Ovary (tissue), 9 donors: ENCODE measurements around the gene CDH3. TPM values are rescaled to one million over a fixed set of nuclear protein-coding genes. Genes with fewer than 3 reads are reported as not detected.

ENCODE experiments used
- DNase-seq, 5 donors: peaks; one replicate each; pipeline ENCODE4 v3.0.0-alpha.2; 2019 to 2020
- H3K27ac ChIP-seq, 2 donors: fragments of 200-600 bp; one replicate each; pipeline versions ENCODE4 v1.5.1 to v1.8.0; 2019 to 2022
- H3K27me3 ChIP-seq: fragments of 200-600 bp; one replicate; pipeline ENCODE4 v1.8.0; 2022
- H3K36me3 ChIP-seq: fragments of 200-600 bp; sonication (generic); one replicate; pipeline ENCODE4 v1.5.1; 2019
- H3K4me1 ChIP-seq: one replicate; pipeline ENCODE4 v1.8.1; 2013; ENCODE audit warnings: mild to moderate bottlenecking, moderate library complexity; ENCODE audit not compliant: insufficient read depth
- H3K4me3 ChIP-seq: fragments of 200-600 bp; sonication (generic); one replicate; pipeline ENCODE4 v1.5.1; 2017
- H3K9me3 ChIP-seq, 2 donors: fragments of 200-600 bp in 1 of 2; sonication (generic) in 1 of 2; one replicate each; pipeline versions ENCODE4 v1.5.1 to v1.8.1; 2013 to 2019; ENCODE audit warnings: mild to moderate bottlenecking in 1 of 2, moderate library complexity in 1 of 2
- EP300 ChIP-seq: sonication (generic); formaldehyde crosslinking; IDR thresholded peaks from one replicate; pipeline ENCODE4 v1.6.1; 2017; ENCODE audit warnings: antibody characterized with exemption
- POLR2A ChIP-seq: fragments of 450-650 bp; IDR thresholded peaks from one replicate; pipeline ENCODE4 v1.6.1; 2017; ENCODE audit warnings: antibody characterized with exemption, mild to moderate bottlenecking, moderate library complexity
- WGBS, 3 donors: extraction: QIAGEN DNeasy Blood & Tissue Kit in 1 of 3; methylation state at CpG; one replicate each; pipeline versions ENCODE4 v1.1.5 to v1.1.7; 2013 to 2017; 5-methylcytosine and 5-hydroxymethylcytosine counted together
- intact Hi-C, 4 donors: fragments of 100-400 bp; cut with DNase I; formaldehyde crosslinking; loops; one replicate each; pipeline versions ENCODE4 v1.11.0 to v1.15.1; 2022 to 2023
- polyA plus RNA-seq, 2 donors: library from polyadenylated mRNA; stranded (reverse); fragments of 200-250 nt in 1 of 2; fragments of 350-450 nt in 1 of 2; fragmentation: Illumina TruSeq in 1 of 2; extraction: RNeasy Lipid Tissue Mini Kit (QIAGEN cat#74804) in 1 of 2; gene quantifications; one replicate each; pipeline ENCODE4 v1.2.3, GENCODE V29; 2013 to 2014
- total RNA-seq, 7 donors: library from RNA; depleted of rRNA in 2 of 7; stranded (reverse); fragments of >200 nt in 2 of 7; fragmentation: NEBNext Ultra II Directional in 3 of 7; extraction: Animal tissue kit (Norgen Biotek cat#: 25700) in 3 of 7; gene quantifications; one replicate each; pipeline versions ENCODE4 v1.1.0 to v1.2.4, GENCODE V29; 2016 to 2023
- TF ChIP-seq, protein P1 (sequence below), 3 donors: fragments of 450-650 bp in 2 of 3; fragments of 200-600 bp in 1 of 3; IDR thresholded peaks; one replicate each; pipeline versions ENCODE4 v1.5.1 to v1.8.0; 2016 to 2022; ENCODE audit warnings: antibody characterized with exemption in 3 of 3, mild to moderate bottlenecking in 1 of 3
- donor health status: DM: no; HTN: no; CAD: no; lungs with moderate emphysema.
- donor health status: DM: no; HTN: no; CAD: no.
- donor health status: Bipolar disorder and iron deficiency.
- donor health status: DM: yes; HTN: yes; CAD: no.
- donor health status: DM: no; HTN: no; CAD: no.
- donor health status: DM: yes; HTN: yes; CAD: no.

Gene CDH3
- total and polyA plus RNA-seq, 9 donors: 32.4 to 99.0 (median 58.9) TPM

DNA sequence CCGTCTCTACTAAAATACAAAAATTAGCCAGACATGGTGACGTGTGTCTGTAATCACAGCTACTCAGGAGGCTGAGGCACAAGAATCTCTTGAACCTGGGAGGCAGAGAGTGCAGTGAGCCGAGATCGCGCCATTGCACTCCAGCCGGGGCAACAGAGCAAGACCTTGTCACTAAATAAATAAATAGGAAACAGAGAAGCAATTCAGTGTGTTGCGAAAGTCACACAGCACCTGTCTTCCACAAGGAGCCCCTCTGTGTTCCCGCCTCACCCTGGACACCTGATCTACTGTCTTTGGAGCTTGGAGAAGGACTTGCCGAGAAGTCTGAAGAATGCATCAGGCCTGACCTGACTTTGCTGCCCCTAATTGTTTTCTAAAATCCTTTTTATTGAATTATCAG, 88.5 kb downstream of the CDH3 start:
- intact Hi-C loops: no loop called here

DNA sequence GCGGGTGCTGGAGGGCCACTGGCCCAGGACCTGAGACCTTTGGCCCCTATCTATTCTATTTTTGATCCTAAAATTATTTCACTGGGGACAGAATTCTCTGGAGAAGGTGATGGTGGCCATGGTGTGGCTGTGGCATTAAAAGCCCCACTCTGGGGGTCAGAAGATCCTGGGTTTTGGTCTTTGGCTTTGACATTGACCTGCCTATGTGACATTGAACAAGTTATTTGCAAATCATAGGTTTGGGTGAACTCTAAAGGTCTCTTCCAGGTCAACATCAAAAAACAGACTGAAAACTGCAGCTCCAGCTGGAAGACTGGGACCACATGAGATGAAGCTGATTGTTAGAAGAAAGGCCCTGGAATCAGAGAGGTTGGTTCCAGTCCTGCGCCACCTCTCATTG, 89.7 kb downstream of the CDH3 start:
- Histone ChIP-seq H3K4me3 (no peak overlapping the region), H3K4me1 (peaks cover 3% of the 10 kb centered on the region), H3K9me3 (no peaks in the 10 kb centered on the region), H3K36me3 (no peaks in the 10 kb centered on the region), H3K27ac (no peak overlapping the region), H3K27me3 (no peaks in the 10 kb centered on the region)
- intact Hi-C loops: no loop called here
- no peak for DNase-seq
- TF ChIP-seq EP300: no peak
- TF ChIP-seq, protein P1, sequence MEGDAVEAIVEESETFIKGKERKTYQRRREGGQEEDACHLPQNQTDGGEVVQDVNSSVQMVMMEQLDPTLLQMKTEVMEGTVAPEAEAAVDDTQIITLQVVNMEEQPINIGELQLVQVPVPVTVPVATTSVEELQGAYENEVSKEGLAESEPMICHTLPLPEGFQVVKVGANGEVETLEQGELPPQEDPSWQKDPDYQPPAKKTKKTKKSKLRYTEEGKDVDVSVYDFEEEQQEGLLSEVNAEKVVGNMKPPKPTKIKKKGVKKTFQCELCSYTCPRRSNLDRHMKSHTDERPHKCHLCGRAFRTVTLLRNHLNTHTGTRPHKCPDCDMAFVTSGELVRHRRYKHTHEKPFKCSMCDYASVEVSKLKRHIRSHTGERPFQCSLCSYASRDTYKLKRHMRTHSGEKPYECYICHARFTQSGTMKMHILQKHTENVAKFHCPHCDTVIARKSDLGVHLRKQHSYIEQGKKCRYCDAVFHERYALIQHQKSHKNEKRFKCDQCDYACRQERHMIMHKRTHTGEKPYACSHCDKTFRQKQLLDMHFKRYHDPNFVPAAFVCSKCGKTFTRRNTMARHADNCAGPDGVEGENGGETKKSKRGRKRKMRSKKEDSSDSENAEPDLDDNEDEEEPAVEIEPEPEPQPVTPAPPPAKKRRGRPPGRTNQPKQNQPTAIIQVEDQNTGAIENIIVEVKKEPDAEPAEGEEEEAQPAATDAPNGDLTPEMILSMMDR (IDR thresholded peaks at IDR 0.05): no peak
- TF ChIP-seq POLR2A: no peak
- 97 to 100% (median 99%) methylated on average over 2 of the region's 2 CpGs for WGBS, 3 donors

More for the DNA sequence above, 88.5 kb downstream of the CDH3 start:
- Histone ChIP-seq H3K9me3 (no peaks in the 10 kb centered on the region), H3K4me1 (peaks cover 3% of the 10 kb centered on the region), H3K4me3 (no peak overlapping the region), H3K27ac (no peak overlapping the region), H3K36me3 (no peaks in the 10 kb centered on the region), H3K27me3 (no peaks in the 10 kb centered on the region)
- DNase-seq: no peak
- TF ChIP-seq EP300: no peak
- TF ChIP-seq, protein P1 (IDR thresholded peaks at IDR 0.05): no peak
- no peak for TF ChIP-seq POLR2A
- WGBS, 3 donors: 94 to 97% (median 97%) methylated on average over 9 of the region's 9 CpGs

DNA sequence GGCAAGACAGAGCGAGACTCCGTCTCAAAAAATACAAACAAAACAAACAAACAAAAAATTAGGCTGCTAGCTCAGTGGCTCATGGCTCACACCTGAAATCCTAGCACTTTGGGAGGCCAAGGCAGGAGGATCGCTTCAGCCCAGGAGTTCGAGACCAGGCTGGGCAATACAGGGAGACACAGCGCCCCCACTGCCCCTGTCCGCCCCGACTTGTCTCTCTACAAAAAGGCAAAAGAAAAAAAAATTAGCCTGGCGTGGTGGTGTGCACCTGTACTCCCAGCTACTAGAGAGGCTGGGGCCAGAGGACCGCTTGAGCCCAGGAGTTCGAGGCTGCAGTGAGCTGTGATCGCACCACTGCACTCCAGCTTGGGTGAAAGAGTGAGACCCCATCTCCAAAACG, 91.5 kb downstream of the CDH3 start:
- Histone ChIP-seq H3K27ac (no peak overlapping the region), H3K4me1 (peaks cover 3% of the 10 kb centered on the region), H3K36me3 (no peaks in the 10 kb centered on the region), H3K9me3 (no peaks in the 10 kb centered on the region), H3K4me3 (no peak overlapping the region), H3K27me3 (no peaks in the 10 kb centered on the region)
- 80 to 87% (median 84%) methylated on average over 12 of the region's 12 CpGs for WGBS, 3 donors
- DNase-seq: no peak
- intact Hi-C loops: no loop called here
- TF ChIP-seq, protein P1 (IDR thresholded peaks at IDR 0.05): no peak
- TF ChIP-seq POLR2A: no peak
- TF ChIP-seq EP300: no peak

DNA sequence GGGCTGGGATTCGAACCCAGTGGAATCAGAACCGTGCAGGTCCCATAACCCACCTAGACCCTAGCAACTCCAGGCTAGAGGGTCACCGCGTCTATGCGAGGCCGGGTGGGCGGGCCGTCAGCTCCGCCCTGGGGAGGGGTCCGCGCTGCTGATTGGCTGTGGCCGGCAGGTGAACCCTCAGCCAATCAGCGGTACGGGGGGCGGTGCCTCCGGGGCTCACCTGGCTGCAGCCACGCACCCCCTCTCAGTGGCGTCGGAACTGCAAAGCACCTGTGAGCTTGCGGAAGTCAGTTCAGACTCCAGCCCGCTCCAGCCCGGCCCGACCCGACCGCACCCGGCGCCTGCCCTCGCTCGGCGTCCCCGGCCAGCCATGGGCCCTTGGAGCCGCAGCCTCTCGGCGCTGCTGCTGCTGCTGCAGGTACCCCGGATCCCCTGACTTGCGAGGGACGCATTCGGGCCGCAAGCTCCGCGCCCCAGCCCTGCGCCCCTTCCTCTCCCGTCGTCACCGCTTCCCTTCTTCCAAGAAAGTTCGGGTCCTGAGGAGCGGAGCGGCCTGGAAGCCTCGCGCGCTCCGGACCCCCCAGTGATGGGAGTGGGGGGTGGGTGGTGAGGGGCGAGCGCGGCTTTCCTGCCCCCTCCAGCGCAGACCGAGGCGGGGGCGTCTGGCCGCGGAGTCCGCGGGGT, 92.1 kb downstream of the CDH3 start, which contains the start of gene CDH1:
TSS of gene CDH1 (plus strand) at position 247 of the 684 bp plus-strand sequence. CDS start at position 371, 124 bp downstream.
- peak within 1 kb of the TSS; percentile 39 for H3K4me3 ChIP-seq
- no peak within 1 kb of the TSS for H3K27ac ChIP-seq
- H3K27me3 ChIP-seq: no peaks in the 10 kb centered on the region
- no peaks in the 10 kb centered on the region for H3K36me3 ChIP-seq
- H3K4me1 ChIP-seq: peaks cover 3% of the 10 kb centered on the region
- 0 to 1% (median 1%) methylated on average over 57 to 63 of the region's 63 CpGs for WGBS, 3 donors
- TF ChIP-seq, protein P1 (IDR thresholded peaks at IDR 0.05): no peak
- TF ChIP-seq POLR2A (no peak), EP300 (no peak)
- intact Hi-C loops: no loop called here
- DNase-seq: peak; percentile 20 to 48 (median 28)
- H3K9me3 ChIP-seq: no peaks in the 10 kb centered on the region
